ENCODE results near the gene CFAP100.

CFAP100 gene

DNA sequence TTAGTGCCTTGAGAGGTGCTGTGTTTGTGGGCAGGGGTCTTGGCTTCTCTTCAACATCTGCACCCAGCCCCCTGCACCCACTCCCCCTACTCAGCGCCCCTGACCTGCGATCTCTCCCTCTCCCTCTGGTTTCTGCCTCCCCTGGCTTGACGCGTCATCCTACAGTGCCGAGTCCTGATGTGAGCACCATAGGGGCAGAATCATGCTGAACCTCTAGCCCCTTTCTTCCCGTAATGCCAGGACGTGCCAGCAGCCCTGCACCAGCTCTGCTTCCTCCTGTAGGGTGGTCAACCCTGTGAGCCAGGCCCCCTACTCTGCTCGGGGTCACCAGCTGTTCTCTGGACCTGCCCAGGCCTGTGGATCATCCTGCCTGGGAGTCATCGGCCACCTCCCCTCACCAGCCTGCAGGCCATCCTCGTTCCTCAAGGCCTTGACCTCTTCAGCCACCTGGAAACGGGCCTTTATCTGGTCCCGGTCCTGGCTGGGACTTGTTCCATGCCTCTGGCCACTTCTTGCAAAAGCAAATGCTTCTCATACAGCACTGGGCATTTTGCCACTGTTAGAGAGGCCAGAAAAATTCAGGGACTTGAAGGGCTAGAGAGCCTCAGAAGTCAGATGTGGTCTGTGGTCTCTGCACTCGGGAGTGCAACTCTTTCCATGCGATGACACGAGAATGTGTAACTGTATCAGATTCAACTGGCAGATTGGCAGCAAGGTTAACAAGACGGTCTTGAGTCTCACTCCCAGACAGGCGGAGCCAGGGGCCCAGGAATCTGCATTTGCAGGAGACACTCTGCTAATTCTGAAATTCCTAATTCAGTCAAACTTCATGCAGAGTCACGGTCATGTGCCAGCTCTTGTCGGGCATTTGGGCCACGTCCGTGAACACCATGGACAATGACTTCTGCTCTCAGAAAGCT, 20.8 kb upstream of the CFAP100 start:
- DNase-seq (ENCODE audit: low read depth in 1 of 2, low spot score in 1 of 2): no peak

DNA sequence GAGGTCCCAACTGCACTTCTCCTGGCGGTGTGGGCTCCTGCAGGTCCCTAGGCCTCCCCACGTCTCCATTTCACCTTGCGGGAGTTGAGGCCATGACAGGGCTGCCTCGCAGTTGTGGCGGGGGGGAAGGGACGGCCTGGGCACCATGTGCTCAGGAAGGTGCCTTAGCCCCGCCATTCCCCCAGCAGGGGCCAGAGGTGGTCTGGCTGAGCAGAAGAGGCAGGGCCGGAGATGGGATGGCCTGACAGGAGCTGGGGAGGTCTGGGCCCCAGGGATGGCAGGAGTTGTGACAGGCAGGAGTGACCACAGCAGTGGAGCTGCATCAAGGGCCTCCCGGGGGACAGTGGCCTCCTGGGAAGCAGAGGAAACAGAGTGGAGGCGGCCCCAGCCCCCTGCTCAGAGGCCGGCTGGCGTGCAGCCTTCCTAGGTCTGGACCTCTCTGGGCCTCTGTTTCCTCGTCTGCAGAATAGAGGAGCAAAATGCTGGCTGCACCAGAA, 18.8 kb upstream of the CFAP100 start:
- DNase-seq (ENCODE audit: low read depth in 1 of 2, low spot score in 1 of 2): no peak

GRCh38 chr3:126376444-126376843, 18.3 kb upstream of the CFAP100 start:
- no peak for DNase-seq (ENCODE audit: low read depth in 1 of 2, low spot score in 1 of 2)

DNA sequence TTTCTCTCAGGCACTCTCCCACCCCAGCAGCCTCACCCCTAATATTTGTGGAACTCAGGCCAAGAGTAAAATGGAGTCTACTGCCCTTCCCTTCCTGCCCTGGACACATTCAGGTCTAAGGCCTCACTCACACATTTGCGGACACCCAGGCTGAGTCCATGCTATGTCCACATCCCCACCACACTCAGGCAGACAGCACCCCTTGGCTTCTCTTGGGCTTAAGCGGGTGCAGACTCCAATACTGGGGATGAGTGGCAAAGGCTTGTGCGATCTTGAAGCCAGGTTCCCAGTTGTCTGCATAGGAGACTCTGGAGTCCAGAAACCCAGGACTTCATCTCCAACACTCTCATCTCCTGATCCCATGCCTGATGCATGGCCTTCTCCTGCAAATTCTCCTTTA, 17.5 kb upstream of the CFAP100 start:
- DNase-seq (ENCODE audit: low read depth in 1 of 2, low spot score in 1 of 2): no peak

DNA sequence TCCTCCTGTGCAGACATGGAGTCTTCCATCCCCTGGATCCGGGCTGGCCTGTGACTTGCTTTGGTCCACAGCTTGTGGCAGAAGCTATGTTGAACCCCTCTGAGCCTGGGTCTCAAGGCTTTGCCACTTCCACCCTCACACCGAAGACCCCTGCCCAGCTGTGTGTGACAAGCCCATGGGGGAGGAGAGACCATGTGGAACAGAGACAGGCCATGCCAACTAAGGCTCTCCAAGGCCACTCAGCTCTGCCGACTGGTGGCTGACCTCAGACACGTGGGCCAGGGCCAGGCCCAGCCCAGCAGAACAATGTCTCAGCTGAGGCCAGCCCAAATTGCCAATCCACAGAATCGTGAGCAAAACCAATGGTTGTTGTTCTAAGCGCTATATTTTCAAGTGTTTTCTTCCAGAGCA, 16.4 kb upstream of the CFAP100 start:
- no peak for DNase-seq (ENCODE audit: low read depth in 1 of 2, low spot score in 1 of 2)

DNA sequence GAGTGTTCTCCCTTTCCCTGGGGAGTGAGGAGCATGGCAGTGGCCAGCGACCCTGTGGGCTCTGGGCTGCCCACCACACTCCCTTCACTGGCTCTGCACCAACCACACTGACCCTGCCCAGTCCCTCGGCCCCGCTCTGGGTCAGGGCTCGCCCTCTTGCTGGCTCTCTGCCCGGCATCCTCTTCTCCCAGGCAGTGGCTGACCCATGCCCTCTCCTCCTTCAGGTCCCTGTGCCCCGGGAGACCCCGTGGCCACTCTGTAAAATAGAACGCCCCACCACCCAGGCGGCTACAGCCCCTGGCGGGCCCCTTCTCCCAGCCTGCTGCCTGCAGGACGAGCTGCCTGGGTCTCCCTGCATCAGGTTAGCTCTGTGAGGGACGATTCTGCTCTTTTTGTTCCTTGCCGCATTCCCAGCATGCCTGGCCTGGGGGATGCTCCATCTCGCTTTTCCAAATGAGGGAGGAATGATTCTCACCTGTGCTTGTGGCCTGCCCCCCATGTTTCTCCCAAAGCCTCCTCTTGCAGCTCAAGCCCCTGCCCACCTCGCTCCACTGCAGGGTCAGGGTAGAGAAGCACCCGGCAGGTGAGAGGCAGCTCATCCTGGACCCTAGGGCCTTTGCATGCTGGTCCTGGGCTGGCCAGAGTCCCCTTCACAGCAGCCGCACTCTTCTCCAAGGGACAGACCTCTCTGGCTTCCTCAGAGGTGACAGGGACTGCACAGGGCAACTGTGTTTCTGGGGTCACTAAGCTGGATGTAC, 14.5 kb upstream of the CFAP100 start:
- DNase-seq (ENCODE audit: low read depth in 1 of 2, low spot score in 1 of 2): no peak

GRCh38 chr3:126381966-126382365, 12.7 kb upstream of the CFAP100 start:
- DNase-seq (ENCODE audit: low read depth in 1 of 2, low spot score in 1 of 2): no peak

DNA sequence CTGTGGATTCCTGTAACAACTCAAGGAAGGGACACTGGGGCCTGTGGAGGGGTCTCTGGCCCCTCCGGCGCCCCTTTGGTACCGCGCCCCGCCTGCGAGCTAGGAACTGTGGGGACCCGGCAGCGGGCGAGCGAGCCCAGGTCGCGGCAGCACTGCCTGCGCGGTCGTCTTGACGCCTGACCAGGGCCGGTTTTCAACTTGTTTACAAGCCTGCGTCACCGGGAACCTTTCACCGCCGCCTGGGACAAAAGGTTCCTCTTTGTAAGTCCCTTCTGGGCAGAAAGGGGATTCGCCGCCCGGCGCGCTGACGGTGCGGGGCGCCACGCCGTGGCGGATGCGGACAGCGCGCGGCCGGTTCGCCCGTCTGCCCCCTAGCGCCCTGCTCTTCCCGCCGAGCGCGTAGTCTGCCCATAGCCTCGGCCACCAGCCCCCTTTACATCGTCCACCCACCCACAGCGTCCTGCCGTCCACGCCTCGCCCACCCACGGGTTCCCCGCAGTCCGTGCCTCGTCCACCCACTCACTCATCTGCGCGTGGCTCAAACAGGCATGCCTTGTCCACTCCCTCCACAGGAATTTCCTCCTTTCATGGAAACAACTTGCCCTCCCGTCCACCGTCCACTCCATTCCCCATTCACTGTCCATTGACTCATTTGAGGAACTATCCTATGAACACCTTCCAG, 5.5 kb upstream of the CFAP100 start:
- peak in 1 of 2 donors; percentile 14 for DNase-seq (ENCODE audit: low read depth in 1 of 2, low spot score in 1 of 2)

DNA sequence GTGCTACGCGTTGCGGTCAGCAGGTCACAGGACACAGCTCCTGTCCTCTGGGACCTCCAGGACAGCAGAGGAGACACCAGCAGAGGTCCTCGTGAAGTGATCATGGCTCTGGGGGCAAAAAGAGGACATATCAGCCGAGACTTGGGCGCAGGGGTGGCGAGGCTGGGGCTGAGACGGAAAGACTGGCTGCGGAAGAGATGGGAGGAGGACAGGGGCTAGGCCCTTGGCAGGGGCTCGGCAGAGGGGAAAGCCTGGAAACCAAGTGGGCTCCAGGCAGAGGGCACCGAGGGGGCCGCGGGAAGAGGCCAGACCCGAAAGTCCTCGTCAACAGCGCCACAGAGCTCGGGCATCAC, 4.9 kb upstream of the CFAP100 start:
- no peak for DNase-seq (ENCODE audit: low read depth in 1 of 2, low spot score in 1 of 2)

GRCh38 chr3:126390201-126390600, 4.5 kb upstream of the CFAP100 start:
- no peak for DNase-seq (ENCODE audit: low read depth in 1 of 2, low spot score in 1 of 2)

GRCh38 chr3:126390751-126391150, 4.0 kb upstream of the CFAP100 start:
- no peak for DNase-seq (ENCODE audit: low read depth in 1 of 2, low spot score in 1 of 2)

DNA sequence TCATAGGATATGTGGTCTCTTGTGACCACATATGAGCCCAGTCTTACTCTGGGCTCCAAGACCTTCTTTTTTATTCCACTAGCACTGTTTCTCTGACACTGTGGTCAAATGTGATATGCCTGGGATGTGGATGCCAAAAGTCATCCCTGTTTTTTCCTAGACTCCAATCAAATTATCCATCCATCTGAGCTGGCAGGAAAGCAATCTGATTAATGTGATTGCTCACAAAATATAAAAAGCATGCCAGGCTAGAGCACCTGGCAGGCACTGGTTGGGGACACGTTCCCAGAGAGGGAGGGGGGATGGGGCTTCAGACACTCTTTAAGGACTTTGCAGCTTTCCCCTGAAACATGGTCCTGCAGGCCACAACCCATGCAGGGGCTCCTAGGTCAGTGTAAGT, 3.1 kb upstream of the CFAP100 start:
- no peak for DNase-seq (ENCODE audit: low read depth in 1 of 2, low spot score in 1 of 2)

GRCh38 chr3:126392246-126392645, 2.5 kb upstream of the CFAP100 start:
- no peak for DNase-seq (ENCODE audit: low read depth in 1 of 2, low spot score in 1 of 2)

- DNase-seq (ENCODE audit: low read depth in 1 of 2, low spot score in 1 of 2): no peak
Observed at GRCh38 chr3:126393563-126393962, 1.1 kb upstream of the CFAP100 start.

- no peak for DNase-seq (ENCODE audit: low read depth in 1 of 2, low spot score in 1 of 2)
Observed at GRCh38 chr3:126394977-126395321, 240 bp downstream of the CFAP100 start.

GRCh38 chr3:126395846-126396513, 1.3 kb downstream of the CFAP100 start:
- no peak for DNase-seq (ENCODE audit: low read depth in 1 of 2, low spot score in 1 of 2)

DNA sequence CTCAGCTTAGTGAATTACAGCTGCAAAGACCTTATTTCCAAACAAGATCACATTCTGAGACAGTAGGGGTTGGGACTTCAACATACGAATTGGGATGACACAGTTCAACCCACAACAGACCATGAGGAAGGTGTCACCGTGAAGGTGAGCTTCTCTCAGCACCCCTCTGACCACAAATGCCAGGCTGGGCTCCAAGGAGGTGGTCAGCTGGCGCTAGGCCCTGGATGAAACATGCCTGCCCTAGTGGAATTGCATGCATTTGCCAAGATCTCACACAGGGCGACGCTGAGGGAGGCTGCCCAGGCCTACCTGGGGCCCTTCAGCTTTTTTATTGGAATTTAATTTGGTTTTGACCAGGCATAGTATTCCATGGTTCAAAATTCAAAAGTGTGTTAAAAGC, 1.8 kb downstream of the CFAP100 start:
- no peak for DNase-seq (ENCODE audit: low read depth in 1 of 2, low spot score in 1 of 2)

DNA sequence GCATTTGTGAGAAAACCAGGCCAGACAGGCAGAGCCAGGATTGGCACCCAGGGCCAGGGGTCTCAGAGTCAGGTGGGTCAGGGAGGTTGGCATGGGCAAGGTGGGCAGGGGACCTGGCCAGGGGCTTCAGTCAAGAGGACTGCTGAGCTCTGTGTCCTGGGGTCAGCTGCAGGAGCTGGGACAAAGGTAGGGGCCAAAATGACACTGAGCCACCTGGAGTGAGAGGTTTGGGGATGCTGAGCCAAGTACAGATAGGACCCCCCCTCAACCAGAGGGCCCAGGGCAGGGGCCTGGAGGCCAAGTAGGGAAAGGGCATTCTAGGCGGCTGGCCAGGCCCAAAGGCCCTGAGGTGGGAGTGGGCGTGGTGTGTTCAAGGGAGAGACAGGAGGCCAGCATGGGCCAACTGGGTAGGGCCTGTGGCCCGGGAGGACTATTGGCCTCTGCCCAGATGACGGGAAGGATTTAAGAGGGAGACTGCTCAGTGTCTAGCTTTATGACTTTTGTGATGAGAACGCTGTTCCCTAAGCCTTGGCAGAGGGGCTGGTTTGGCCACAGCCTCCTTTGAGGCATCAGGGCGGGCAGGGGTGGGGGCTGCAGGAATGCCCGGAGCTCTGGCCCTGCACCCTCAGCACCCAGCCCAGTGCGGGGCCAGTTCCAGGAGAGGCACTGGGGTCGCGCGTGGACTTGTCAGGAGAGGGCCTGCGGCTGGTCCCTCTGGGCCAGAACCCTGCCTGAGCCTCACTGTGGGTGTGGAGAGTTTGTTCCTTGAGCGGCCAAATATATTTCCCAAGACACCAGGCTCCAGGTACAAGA, 3.1 kb downstream of the CFAP100 start:
- DNase-seq (ENCODE audit: low read depth in 1 of 2, low spot score in 1 of 2): no peak

DNA sequence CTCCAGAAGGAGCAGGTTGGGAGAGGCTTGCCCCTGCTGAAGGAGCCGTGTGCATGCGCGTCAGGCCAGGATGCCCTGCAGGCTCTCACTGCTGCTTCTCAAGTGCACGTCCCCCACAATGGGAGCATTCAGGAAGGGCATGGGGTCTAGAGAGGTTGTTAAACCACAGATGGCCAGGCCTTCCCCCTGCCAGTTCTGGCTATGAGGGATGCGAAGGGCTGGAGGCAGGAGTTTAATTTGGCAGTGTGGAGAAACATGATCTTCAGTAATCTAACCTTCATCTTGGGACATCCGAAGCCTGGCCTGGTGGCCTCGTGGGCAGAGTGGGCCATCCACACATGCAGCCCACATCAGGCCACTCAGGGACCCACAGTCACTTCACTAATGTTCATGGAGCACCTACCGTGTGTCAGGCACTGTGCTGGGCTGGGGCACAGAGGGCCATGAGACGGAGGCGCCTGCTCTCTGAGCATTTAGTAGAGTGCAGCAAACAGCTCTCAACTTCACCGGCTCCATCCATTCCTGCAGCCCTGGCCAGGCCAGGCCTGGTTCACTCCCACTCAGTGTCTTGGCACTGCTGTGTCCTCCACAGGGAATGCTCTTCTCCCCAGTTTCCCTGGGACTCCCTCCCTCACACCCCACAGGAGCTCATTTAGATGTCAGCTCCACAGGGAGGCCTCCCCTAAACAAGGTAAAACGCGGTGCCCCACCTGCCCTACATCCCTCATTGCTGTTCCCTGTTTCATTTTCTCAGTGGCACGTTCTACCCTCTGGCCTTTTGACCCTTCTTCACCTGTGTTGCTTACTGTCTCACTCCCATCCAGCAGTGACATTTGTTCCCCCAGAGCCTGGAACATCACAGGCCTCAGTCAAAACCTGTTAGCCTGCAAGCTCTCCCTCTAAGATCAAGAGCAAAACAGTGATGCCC, 4.0 kb downstream of the CFAP100 start:
- no peak for DNase-seq (ENCODE audit: low read depth in 1 of 2, low spot score in 1 of 2)
